ENCODE measurements around the gene OR8I2.
"Not testable (repeated sequence)": the region's sequence is repeated elsewhere in the genome, so short reads cannot be mapped to it uniquely, and the experiment has no call there.

Gene OR8I2

DNA sequence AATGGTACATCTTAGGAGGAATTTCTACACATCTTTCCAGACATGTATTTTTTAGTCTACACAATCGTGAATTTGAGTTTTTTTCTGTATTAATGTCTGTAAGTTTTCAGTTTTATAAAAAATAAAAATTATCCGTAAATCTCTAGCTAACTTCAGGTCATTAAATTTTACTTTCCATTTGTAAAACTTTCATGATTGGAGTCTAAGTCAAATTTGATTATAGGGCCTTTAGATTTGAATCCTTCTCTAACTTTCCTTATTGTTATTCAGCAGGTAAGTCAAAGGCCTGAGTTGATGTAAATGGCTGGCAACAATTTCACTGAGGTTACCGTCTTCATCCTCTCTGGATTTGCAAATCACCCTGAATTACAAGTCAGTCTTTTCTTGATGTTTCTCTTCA, at the start of gene OR8I2:
Gene OR8I2, plus strand, starts transcription at position 301 of the 400 bp plus-strand sequence. Its CDS starts 0 bp downstream, at position 301.
- DNase-seq (ENCODE audit: low read depth in 2 of 2), result no peak

DNA sequence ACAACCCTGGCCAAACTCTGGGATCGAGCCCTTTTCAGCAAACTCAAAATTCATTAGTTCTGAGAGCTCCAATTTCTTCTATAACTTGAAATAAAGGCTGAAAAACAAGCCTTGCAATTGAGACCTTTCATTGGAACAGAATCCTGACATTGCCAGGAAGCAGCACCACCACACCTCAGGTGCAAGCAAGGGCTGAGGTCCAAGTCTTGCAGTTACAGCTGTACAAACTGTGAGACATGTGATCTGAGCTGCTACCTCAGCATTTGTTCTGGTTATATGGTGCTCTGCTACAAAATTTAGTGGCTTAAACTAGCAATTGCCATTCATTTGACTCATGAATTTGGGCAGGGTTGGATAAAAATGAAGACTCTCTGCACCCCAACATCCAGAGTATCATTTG, 47.6 kb upstream of the OR8I2 start:
- no peak for DNase-seq (ENCODE audit: low read depth in 2 of 2)

DNA sequence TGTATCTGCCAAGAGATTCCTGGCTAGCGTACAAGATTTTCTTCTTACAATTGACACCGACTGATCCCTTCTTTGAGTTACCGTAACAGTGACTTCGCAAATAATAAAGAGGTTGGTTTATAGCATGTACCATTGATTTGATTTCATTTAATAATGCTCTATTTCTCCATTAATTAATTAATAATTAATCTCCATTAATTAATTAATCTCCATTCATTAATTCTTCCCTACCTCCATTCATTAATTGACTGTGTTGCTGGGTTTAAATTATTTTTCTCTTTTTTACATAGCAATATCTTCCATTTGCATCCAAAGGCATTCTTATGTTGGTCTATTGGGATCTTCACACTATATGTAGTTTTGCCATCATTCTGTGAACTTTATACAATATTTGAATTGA, 44.6 kb upstream of the OR8I2 start:
- no peak for DNase-seq (ENCODE audit: low read depth in 2 of 2)

DNA sequence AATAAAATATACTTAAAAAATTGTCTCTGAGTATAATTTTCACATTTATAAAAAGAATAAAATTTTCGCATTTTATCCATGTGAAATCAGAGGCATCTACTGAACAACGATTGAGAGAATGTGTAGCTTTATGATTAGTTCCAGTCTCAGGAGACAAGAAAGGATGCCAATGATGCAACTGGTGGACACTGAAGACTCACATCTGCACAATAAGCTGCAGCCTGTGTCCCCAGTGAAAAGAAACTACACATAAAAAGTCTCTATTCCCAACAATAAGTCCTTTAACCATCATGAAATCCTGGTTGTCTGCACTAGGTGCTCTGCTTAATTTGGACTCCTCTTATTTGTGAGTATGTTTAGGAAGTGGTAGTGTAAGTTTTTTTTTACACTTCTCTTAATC, 43.6 kb upstream of the OR8I2 start:
- no peak for DNase-seq (ENCODE audit: low read depth in 2 of 2)

DNA sequence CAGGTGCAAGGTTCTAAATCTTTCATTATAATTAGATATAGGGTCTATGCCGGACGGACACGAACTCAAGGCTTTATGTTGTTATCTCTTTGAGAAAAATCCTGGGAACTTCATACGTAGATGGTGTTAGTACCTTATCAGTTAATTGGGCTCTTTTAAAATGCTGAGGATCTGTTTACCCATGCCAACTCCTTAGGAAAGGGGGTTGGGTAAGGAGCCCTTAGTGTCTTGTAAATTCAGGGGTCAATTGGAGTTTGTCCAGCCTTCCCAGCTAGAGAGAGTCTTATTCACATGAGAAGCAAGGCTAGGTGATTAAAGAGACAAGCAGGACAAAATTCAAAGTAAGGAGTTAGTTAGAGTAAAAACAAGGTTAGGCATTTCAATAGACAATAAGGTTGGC, 36.7 kb upstream of the OR8I2 start:
- not testable (repeated sequence) for DNase-seq (ENCODE audit: low read depth in 2 of 2)

DNA sequence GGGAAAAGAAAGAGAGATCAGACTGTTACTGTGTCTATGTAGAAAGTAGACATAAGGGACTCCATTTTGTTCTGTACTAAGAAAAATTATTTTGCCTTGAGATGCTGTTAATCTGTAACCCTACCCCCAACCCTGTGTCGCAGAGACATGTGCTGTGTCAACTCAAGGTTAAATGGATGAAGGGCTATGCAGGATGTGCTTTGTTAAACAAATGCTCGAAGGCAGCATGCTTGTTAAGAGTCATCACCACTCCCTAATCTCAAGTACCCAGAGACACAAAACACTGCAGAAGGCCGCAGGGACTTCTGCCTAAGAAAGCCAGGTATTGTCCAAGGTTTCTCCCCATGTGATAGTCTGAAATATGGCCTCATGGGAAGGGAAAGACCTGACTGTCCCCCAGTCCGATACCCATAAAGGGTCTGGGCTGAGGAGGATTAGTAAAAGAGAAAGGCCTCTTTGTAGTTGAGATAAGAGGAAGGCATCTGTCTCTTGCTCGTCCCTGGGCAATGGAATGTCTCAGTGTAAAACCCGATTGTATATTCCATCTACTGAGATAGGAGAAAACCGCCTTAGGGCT, 35.4 kb upstream of the OR8I2 start:
- not testable (repeated sequence) for DNase-seq (ENCODE audit: low read depth in 2 of 2)

DNA sequence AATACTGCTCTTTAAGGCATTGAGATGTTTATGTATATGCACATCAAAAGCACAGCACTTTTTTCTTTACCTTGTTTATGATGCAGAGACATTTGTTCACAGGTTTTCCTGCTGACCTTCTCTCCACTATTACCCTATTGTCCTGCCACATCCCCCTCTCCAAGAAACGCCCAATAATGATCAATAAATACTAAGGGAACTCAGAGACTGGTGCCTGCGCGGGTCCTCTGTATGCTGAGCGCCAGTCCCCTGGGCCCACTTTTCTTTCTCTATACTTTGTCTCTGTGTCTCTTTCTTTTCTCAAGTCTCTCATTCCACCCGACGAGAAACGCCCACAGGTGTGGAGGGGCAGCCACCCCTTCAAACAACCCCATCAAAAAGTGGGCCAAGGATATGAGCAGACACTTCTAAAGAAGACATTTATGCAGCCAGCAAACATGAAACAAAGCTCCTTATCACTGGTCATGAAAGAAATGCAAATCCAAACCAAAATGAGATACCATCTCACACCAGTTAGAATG, 34.8 kb upstream of the OR8I2 start:
- DNase-seq (ENCODE audit: low read depth in 2 of 2), result not testable (repeated sequence)

DNA sequence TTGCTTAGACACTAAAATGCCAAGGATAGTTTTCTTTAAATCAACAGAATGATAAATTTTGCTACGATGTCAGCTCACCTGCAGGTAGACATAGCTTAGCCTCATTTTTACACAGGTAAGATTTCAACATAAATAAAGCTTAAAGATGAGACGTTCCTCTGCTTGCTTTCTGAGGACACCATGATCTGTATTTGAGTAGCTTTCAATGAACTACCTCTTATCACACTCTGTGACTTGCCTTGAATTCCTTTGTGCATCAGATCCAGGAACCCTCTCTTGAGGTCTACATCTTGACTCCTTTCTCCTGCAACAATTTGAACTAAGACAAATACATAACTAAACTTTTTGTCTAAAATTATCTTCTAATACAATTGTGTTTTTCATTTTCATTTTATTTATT, 26.1 kb upstream of the OR8I2 start:
- no peak for DNase-seq (ENCODE audit: low read depth in 2 of 2)

DNA sequence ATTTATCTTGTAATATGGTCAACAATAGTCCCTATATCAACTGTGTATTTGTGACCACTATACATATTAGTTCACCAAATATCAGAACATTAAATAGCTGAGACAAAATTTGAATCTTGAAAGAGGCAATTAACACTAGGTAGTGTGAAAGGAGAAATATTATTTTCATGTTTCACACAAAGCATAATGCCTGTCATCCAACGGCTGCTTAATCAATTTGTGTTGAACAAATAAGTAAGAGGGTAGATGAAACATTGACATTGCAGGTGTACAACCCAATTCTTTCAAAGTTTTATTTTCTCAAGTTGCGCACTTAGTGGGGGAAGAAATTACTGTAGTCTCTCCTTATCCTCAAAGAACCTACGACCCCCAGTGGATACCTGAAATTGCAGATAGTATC, 3.4 kb upstream of the OR8I2 start:
- DNase-seq (ENCODE audit: low read depth in 2 of 2), result no peak

DNA sequence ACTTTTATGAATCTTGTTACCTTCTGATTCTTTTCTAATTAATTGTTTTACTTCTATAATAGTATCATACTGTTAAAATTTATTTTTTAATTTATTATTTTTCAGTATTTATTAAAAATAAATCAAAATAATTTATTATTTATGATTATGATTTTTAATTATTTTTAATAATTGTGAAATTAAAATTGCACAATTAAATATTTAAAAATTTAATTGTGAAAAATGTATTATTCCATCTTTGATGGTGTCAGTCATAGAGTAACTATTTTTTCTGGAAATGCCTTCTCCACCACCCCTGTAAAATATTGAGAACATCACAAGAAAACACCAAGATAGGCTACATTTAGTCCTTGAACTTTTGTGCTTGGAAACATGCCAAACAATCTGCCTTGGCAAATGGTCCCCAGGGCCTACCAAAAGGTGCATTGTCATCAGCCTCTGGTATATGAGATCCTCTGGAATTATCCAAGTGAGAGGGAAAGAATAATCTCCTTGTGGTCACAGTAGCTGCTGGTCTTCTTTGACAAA, 10.2 kb downstream of the OR8I2 start, which contains the start of gene OR8H2:
Gene OR8H2, plus strand, starts transcription at position 478 of the 528 bp plus-strand sequence. CDS start 1,356 bp downstream, outside the sequence.
- DNase-seq (ENCODE audit: low read depth in 2 of 2), result no peak

DNA sequence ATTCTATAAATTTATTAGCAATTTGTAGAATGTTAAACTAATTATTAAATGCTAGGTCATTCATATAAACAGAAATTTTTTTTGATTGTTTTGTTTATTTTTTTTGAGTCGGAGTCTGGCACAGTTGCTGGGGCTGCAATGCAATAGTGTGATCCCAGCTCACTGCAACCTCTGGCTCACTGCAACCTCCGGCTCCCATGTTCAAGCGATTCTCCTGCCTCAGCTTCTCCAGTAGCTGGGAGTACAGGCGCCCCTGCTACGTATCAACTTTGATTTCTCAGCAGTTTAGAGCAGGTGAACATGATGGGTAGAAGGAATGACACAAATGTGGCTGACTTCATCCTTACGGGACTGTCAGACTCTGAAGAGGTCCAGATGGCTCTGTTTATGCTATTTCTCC, 29.0 kb downstream of the OR8I2 start, which contains the start of gene OR8H3:
Gene OR8H3, plus strand, starts transcription at position 301 of the 400 bp plus-strand sequence. Its CDS starts 0 bp downstream, at position 301.
- no peak for DNase-seq (ENCODE audit: low read depth in 2 of 2)

DNA sequence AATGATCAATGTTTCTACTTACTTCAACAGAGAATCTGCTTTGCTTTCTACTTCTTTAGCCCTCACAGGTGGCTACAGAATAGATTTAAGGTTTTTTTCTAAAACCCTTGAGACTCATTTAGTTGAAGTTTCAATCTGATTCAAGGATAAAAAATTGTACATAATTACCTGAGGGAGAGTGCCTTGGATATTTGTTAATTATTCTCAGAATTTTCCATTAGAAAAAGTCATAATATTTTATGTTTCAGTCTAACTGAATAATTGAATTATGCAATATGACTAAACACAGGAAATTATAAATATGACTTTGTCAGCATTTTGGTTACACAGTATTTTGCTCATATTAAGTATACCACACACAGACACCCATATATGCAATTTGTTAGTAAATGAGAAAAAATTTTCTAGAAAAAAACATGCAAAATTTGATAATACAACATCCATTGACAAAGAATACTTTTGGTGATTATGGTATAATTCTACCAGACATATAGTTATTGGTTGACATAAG, 47.1 kb downstream of the OR8I2 start, which contains the start of gene OR8J3:
Gene OR8J3, minus strand, starts transcription at position 51 of the 511 bp plus-strand sequence. CDS start 2,483 bp downstream, outside the sequence.
- DNase-seq (ENCODE audit: low read depth in 2 of 2), result no peak

DNA sequence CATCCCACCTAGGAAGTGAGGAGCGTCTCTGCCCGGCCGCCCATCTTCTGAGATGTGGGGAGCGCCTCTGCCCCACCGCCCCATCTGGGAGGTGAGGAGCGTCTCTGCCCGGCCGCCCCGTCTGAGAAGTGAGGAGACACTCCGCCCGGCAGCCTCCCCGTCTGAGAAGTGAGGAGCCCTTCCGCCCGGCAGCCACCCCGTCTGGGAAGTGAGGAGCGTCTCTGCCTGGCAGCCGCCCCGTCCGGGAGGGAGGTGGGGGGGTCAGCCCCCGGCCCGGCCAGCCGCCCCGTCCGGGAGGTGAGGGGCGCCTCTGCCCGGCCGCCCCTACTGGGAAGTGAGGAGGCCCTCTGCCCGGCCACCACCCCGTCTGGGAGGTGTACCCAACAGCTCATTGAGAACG, 50.6 kb downstream of the OR8I2 start:
- DNase-seq (ENCODE audit: low read depth in 2 of 2), result not testable (repeated sequence)

All from stimulated activated CD4-positive, alpha-beta T cell treated with anti-CD3 and anti-CD28 coated beads, Interleukin-4, amount 100 ng/mL, for 48 hours (primary cell).